AG04450 (cell line): ENCODE results near the gene PODXL2. TPM values are rescaled to one million over a fixed set of nuclear protein-coding genes. Genes with fewer than 3 reads are reported as not detected.

Experiments used
- CTCF ChIA-PET: fragments of 300-600, 350-600 bp; formaldehyde crosslinking; extraction: SDS; loops from one replicate; lab custom pipeline; 2022; ENCODE audit warnings: antibody characterized with exemption, inconsistent platforms; lab: Charles Lee
- POLR2A ChIA-PET: fragments of 350-600 bp; formaldehyde crosslinking; extraction: SDS; loops from one replicate; lab custom pipeline; 2021; ENCODE audit warnings: antibody characterized with exemption, inconsistent platforms; lab: Yijun Ruan, JAX
- DNase-seq: peaks from one replicate; pipeline ENCODE4 v3.0.0-alpha.2; 2011; ENCODE audit warnings: low read depth, low spot score
- H3K27ac ChIP-seq: one replicate; pipeline ENCODE4 v1.5.1; 2012; ENCODE audit warnings: low read depth, low read length, control low read depth
- H3K27me3 ChIP-seq: one replicate; pipeline ENCODE4 v1.6.0; 2012; ENCODE audit warnings: low read length; ENCODE audit not compliant: control insufficient read depth, insufficient read depth
- H3K4me3 ChIP-seq: 2 replicates; pipeline ENCODE4 v1.5.1; 2011; ENCODE audit warnings: mild to moderate bottlenecking, low read depth, low read length, control low read depth
- H3K9me3 ChIP-seq: 2 replicates; pipeline ENCODE4 v1.5.1; 2012; ENCODE audit warnings: low read length; ENCODE audit not compliant: control insufficient read depth, insufficient read depth
- CTCF ChIP-seq: IDR thresholded peaks from 2 replicates; pipeline ENCODE4 v1.5.1; 2011; ENCODE audit warnings: low read depth, low read length, control low read depth, inconsistent platforms
- polyA plus RNA-seq: library from polyadenylated mRNA; depleted of rRNA; stranded (reverse); fragments of >200 nt; gene quantifications from 2 replicates; pipeline ENCODE4 v1.2.3, GENCODE V29; 2011

PODXL2 gene
- polyA plus RNA-seq, 1 experiment, result 1.5 TPM

- H3K4me3 ChIP-seq, result no peak overlapping the region
- no peak for TF ChIP-seq CTCF
- no peak overlapping the region for H3K27ac ChIP-seq
- CTCF ChIA-PET, result interaction anchor here (0.6 to 0.8 kb wide), 2 partner anchors 21 to 22 kb away, joined by 3 to 4 read pairs; no protein-coding TSS in a partner anchor
- H3K27me3 ChIP-seq, result no peaks in the 10 kb centered on the region
- DNase-seq, result no peak
- POLR2A ChIA-PET, result interaction anchor here (0.6 kb wide), 1 partner anchor 87 kb away, joined by 3 read pairs; no protein-coding TSS in a partner anchor
- H3K9me3 ChIP-seq, result no peaks in the 10 kb centered on the region
These were observed 88.6 kb downstream of the PODXL2 start for GRCh38 chr3:127717357-127718244.

- no peak for DNase-seq
- Histone ChIP-seq H3K9me3 (no peaks in the 10 kb centered on the region), H3K27me3 (no peaks in the 10 kb centered on the region), H3K27ac (no peak overlapping the region), H3K4me3 (no peak overlapping the region)
- ChIA-PET CTCF (no interaction called here), POLR2A (no interaction called here)
- no peak for TF ChIP-seq CTCF
These were observed 89.4 kb downstream of the PODXL2 start for GRCh38 chr3:127718245-127718915.

GRCh38 chr3:127718916-127719290 is 89.9 kb downstream of the PODXL2 start:
- DNase-seq, result no peak
- Histone ChIP-seq H3K4me3 (no peak overlapping the region), H3K9me3 (peaks cover 2% of the 10 kb centered on the region; the same call in 1 of the 2 replicates), H3K27ac (no peak overlapping the region), H3K27me3 (no peaks in the 10 kb centered on the region)
- TF ChIP-seq CTCF, result no peak
- CTCF ChIA-PET, result no interaction called here
- POLR2A ChIA-PET, result no interaction called here

GRCh38 chr3:127719369-127719768 is 90.4 kb downstream of the PODXL2 start:
- Histone ChIP-seq H3K27ac (no peak overlapping the region), H3K4me3 (no peak overlapping the region), H3K27me3 (no peaks in the 10 kb centered on the region), H3K9me3 (peaks cover 3% of the 10 kb centered on the region; the same call in 1 of the 2 replicates)
- no peak for DNase-seq
- CTCF ChIA-PET, result no interaction called here
- TF ChIP-seq CTCF, result no peak
- POLR2A ChIA-PET, result no interaction called here
